ENCODE results near the gene PRSS56. TPM values are rescaled to one million over a fixed set of nuclear protein-coding genes. Genes with fewer than 3 reads are reported as not detected.

PRSS56 gene
- total and polyA plus RNA-seq, 2 of the 8 experiments (the other 6 are each of a cell fraction or from before 2014, with no cell fraction given) = 0.03 TPM; not detected in 1

- TF ChIP-seq SUZ12 (IDR thresholded peaks at IDR 0.05; ENCODE audit: low read length) (no peak), SP1 (IDR thresholded peaks at IDR 0.05; ENCODE audit: low read depth, low read length) (peak; percentile 41; the same call in 1 of the 2 replicates), RXRA (IDR thresholded peaks at IDR 0.05; ENCODE audit: insufficient read depth, low read depth, low read length) (no peak), RFX5 (IDR thresholded peaks at IDR 0.05; ENCODE audit: borderline replicate concordance, low read depth, low read length) (no peak), RAD21 (IDR thresholded peaks at IDR 0.05 in 1 of 2, conservative IDR thresholded peaks at IDR 0.05 in 1 of 2; ENCODE audit: low read depth in 2 of 2, low read length in 2 of 2) (no peak), SP4 (IDR thresholded peaks at IDR 0.05; ENCODE audit: low read length) (peak; percentile 63; the same call in 1 of the 2 replicates), RNF2 (IDR thresholded peaks at IDR 0.05; ENCODE audit: borderline replicate concordance, low read depth, low read length, missing control alignments, poor library complexity, severe bottlenecking) (no peak), NRF1 (IDR thresholded peaks at IDR 0.05; ENCODE audit: low read depth, low read length) (peak; percentile 60), ASH2L (IDR thresholded peaks at IDR 0.05; ENCODE audit: low read length) (peak; percentile 99), POLR2AphosphoS5 (IDR thresholded peaks at IDR 0.05; ENCODE audit: low read depth, low read length) (peak; percentile 96), TAF7 (optimal IDR thresholded peaks at IDR 0.05; ENCODE audit: borderline replicate concordance, low read depth, low read length) (peak; percentile 92), TCF12 (IDR thresholded peaks at IDR 0.05; ENCODE audit: low read depth, low read length) (peak; percentile 68; the same call in 1 of the 2 replicates), BCL11A (IDR thresholded peaks at IDR 0.05; ENCODE audit: low read depth in 2 of 2, low read length in 2 of 2) (no peak), SP2 (IDR thresholded peaks at IDR 0.05; ENCODE audit: low read length) (no peak), ATF3 (IDR thresholded peaks at IDR 0.05; ENCODE audit: insufficient read depth, low read depth, low read length) (no peak), E2F6 (IDR thresholded peaks at IDR 0.05) (peak; percentile 94), SIRT6 (IDR thresholded peaks at IDR 0.05; ENCODE audit: low read length) (no peak), CBX8 (IDR thresholded peaks at IDR 0.05; ENCODE audit: borderline replicate concordance, low read depth, low read length) (no peak), CHD1 (IDR thresholded peaks at IDR 0.05; ENCODE audit: low read depth, low read length) (no peak), KDM5A (IDR thresholded peaks at IDR 0.05; ENCODE audit: low read length) (no peak; the same call in 1 of the 2 replicates), JUND (IDR thresholded peaks at IDR 0.05; ENCODE audit: low read length) (0 out of 2 replicates have a peak, but pooled peaks have one; percentile 4), CEBPB (IDR thresholded peaks at IDR 0.05; ENCODE audit: low read depth, low read length) (no peak), HDAC6 (IDR thresholded peaks at IDR 0.05; ENCODE audit: low read depth, low read length) (no peak)
Measured at GRCh38 chr2:232550354-232551249, 30.4 kb downstream of the PRSS56 start, which contains the start of the genes EIF4E2 and TIGD1 (continued).

All from H1 (cell line).